ENCODE results near the gene SGK2.

DNA sequence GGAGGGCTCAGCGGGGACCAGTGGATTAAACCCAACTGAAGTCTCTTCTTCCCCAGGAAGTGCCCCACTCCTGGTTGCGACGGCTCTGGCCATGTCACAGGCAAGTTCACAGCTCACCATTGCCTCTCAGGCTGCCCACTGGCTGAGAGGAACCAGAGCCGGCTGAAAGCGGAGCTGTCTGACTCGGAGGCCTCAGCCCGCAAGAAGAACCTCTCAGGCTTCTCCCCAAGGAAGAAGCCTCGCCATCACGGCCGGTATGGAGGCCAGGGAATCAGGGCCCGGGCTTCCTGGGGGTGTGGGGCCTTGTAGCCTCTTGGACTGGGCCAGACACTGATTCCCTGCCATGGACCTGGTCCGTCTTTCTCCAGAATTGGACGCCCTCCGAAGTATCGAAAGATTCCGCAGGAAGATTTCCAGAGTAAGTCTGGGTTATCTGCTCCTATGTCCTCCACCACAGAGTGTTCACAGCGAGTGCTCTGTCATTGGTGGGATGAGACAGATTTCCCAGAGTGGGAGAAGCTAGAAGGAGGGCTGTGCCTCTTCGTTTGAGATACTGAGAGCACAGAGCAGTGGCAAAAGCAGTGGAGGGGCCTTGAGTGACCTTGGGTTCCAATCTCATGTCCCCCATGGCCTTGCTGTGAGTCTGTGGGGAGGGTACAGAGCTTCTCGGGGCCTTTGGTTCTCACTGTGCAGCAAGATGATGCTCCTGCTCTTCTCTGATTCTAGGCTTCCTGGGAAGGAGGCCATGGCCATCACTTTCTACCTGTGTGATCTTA lies 22.6 kb upstream of the SGK2 start:
- TF ChIP-seq, protein P1, sequence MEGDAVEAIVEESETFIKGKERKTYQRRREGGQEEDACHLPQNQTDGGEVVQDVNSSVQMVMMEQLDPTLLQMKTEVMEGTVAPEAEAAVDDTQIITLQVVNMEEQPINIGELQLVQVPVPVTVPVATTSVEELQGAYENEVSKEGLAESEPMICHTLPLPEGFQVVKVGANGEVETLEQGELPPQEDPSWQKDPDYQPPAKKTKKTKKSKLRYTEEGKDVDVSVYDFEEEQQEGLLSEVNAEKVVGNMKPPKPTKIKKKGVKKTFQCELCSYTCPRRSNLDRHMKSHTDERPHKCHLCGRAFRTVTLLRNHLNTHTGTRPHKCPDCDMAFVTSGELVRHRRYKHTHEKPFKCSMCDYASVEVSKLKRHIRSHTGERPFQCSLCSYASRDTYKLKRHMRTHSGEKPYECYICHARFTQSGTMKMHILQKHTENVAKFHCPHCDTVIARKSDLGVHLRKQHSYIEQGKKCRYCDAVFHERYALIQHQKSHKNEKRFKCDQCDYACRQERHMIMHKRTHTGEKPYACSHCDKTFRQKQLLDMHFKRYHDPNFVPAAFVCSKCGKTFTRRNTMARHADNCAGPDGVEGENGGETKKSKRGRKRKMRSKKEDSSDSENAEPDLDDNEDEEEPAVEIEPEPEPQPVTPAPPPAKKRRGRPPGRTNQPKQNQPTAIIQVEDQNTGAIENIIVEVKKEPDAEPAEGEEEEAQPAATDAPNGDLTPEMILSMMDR (IDR thresholded peaks at IDR 0.05), result no peak
- TF ChIP-seq POLR2A (IDR thresholded peaks at IDR 0.05), result no peak
